HL-60 (cell line): ENCODE results near the gene THRB.

Source experiments
- CTCF ChIP-seq: IDR thresholded peaks from one replicate; pipeline ENCODE4 v1.5.1; 2011; ENCODE audit warnings: low read length, control low read depth, inconsistent platforms; ENCODE audit not compliant: insufficient read depth
- GABPA ChIP-seq: IDR thresholded peaks from 2 replicates; pipeline ENCODE4 v1.6.1; 2012; ENCODE audit warnings: low read depth
- POLR2AphosphoS5 ChIP-seq: IDR thresholded peaks from 2 replicates; pipeline ENCODE4 v1.6.1; 2012; ENCODE audit warnings: low read depth
- REST ChIP-seq: IDR thresholded peaks from 2 replicates; pipeline ENCODE4 v1.6.1; 2012; ENCODE audit warnings: low read depth; ENCODE audit not compliant: insufficient replicate concordance

GRCh38 chr3:24177201-24177600, 317.4 kb downstream of the THRB start:
- TF ChIP-seq GABPA (no peak), CTCF (no peak), POLR2AphosphoS5 (no peak), REST (no peak)
